Measurements from ENCODE around the gene TICAM1. TPM values are rescaled to one million over a fixed set of nuclear protein-coding genes. Genes with fewer than 3 reads are reported as not detected.

TICAM1 gene
- total and polyA plus RNA-seq, 10 of the 15 experiments (the other 5 are each of a cell fraction or from before 2014, with no cell fraction given): 0.31 to 31.1 (median 5.3) TPM

GRCh38 chr19:4831304-4831978 is at the start of gene TICAM1 (continued):
- TF ChIP-seq SP1 (IDR thresholded peaks at IDR 0.05; ENCODE audit: low read depth, low read length): peak; percentile 33
- no peak for TF ChIP-seq HCFC1 (IDR thresholded peaks at IDR 0.05; ENCODE audit: low read length)
- no peak for TF ChIP-seq NFYA (IDR thresholded peaks at IDR 0.05; ENCODE audit: borderline replicate concordance, low read depth, low read length)
- TF ChIP-seq NFYB (IDR thresholded peaks at IDR 0.05; ENCODE audit: insufficient read depth, low read depth, low read length): no peak
- TF ChIP-seq CREM (IDR thresholded peaks at IDR 0.05; ENCODE audit: low read depth): 0 out of 2 replicates have a peak, but pooled peaks have one; percentile 40
- TF ChIP-seq ZNF217 (IDR thresholded peaks at IDR 0.05): no peak; the same call in 1 of the 2 replicates
- TF ChIP-seq TCF3 (IDR thresholded peaks at IDR 0.05; ENCODE audit: borderline replicate concordance, insufficient read depth, low read depth, low read length): peak; percentile 59
- no peak for TF ChIP-seq MTA3 (IDR thresholded peaks at IDR 0.05; ENCODE audit: borderline replicate concordance, low read length)
- TF ChIP-seq HDAC2 (IDR thresholded peaks at IDR 0.05): no peak

GRCh38 chr19:4879041-4879440 is 47.5 kb upstream of the TICAM1 start:
- DNase-seq (ENCODE audit: low read depth, low spot score) (no peak), FAIRE-seq (no peak), ATAC-seq (no peak)
- intact Hi-C loops (cut with micrococcal nuclease; ENCODE audit: unreplicated experiment): no loop called here
- ChIA-PET CTCF (interaction anchor here (1.0 kb wide), 1 partner anchor 70 kb away, joined by 3 read pairs; no protein-coding TSS in a partner anchor), RAD21 (ENCODE audit: unreplicated experiment) (no interaction called here), SMC1A (ENCODE audit: uncharacterized antibody, unreplicated experiment) (no interaction called here), POLR2A (no interaction called here)
- no peaks in the 10 kb centered on the region for H3K9me3 ChIP-seq (replicated peaks; ENCODE audit: control insufficient read depth, insufficient read depth, low read length)
- BruUV-seq (replicated peaks): no TSS peak
- no peaks in the 10 kb centered on the region for H3K79me2 ChIP-seq (ENCODE audit: control insufficient read depth, insufficient read depth, low read length)
- H4K20me1 ChIP-seq (ENCODE audit: control insufficient read depth, insufficient read depth): no peaks in the 10 kb centered on the region
- no peak overlapping the region for H3K4me3 ChIP-seq
- peaks cover 6% of the 10 kb centered on the region for H3K4me1 ChIP-seq (ENCODE audit: control insufficient read depth, insufficient read depth, low read length)
- in situ Hi-C loops (cut with MboI): no loop called here
- H3K27me3 ChIP-seq (replicated peaks in 1 of 2; ENCODE audit: control insufficient read depth in 2 of 2, insufficient read depth in 2 of 2, low read length in 1 of 2): no peaks in the 10 kb centered on the region
- WGBS (ENCODE audit: insufficient coverage, insufficient replicate concordance, low lambda C conversion rate, missing lambda C conversion rate): 69% methylated on average over 11 of the region's 11 CpGs
- no peak overlapping the region; the same call in 1 of the 2 replicates for H3K4me2 ChIP-seq (ENCODE audit: control insufficient read depth, insufficient read depth)
- no peaks in the 10 kb centered on the region for H3K36me3 ChIP-seq (ENCODE audit: control insufficient read depth in 2 of 2, insufficient read depth in 2 of 2, low read length in 1 of 2)
- no peak overlapping the region for H3K9ac ChIP-seq (ENCODE audit: control insufficient read depth, insufficient read depth, low read length)
- H3K27ac ChIP-seq (ENCODE audit: control insufficient read depth, insufficient read depth): no peak overlapping the region
- peak overlapping the region; percentile 65 for H2AFZ ChIP-seq (ENCODE audit: control insufficient read depth, low read depth, low read length)
- TF ChIP-seq KLF5 (IDR thresholded peaks at IDR 0.05; ENCODE audit: partially characterized antibody) (no peak), ZNF687 (IDR thresholded peaks at IDR 0.05) (no peak), FOXK2 (IDR thresholded peaks at IDR 0.05) (no peak), PAX5 (IDR thresholded peaks at IDR 0.05; ENCODE audit: borderline replicate concordance, low read depth, low read length) (no peak), BHLHE40 (IDR thresholded peaks at IDR 0.05; ENCODE audit: borderline replicate concordance in 1 of 2, low read depth in 2 of 2, low read length in 1 of 2) (no peak), CUX1 (IDR thresholded peaks at IDR 0.05; ENCODE audit: insufficient replicate concordance, low read depth, low read length) (no peak)
